HL-60 (cell line): ENCODE measurements around the gene MTO1.

Experiments used
- DNase-seq, 2 experiments: peaks; one replicate each; pipeline ENCODE4 v3.0.0-alpha.2; 2010 to 2020; ENCODE audit warnings: low read depth in 1 of 2, low spot score in 1 of 2
- H3K27ac ChIP-seq: fragments of 250-450 bp; sonication (Bioruptor Pico); replicated peaks from 2 replicates; pipeline ENCODE4 v1.5.1; 2020; ENCODE audit warnings: mild to moderate bottlenecking, moderate library complexity
- H3K27me3 ChIP-seq: fragments of 250-450 bp; sonication (Bioruptor Pico); 2 replicates; pipeline ENCODE4 v1.5.1; 2021; ENCODE audit warnings: mild to moderate bottlenecking, moderate library complexity; ENCODE audit not compliant: insufficient read depth, poor library complexity, severe bottlenecking
- H3K4me3 ChIP-seq: replicated peaks from 2 replicates; pipeline ENCODE4 v1.5.1; 2011; ENCODE audit warnings: mild to moderate bottlenecking, control low read depth, low read length; ENCODE audit not compliant: insufficient read depth
- CTCF ChIP-seq: IDR thresholded peaks from one replicate; pipeline ENCODE4 v1.5.1; 2011; ENCODE audit warnings: low read length, control low read depth, inconsistent platforms; ENCODE audit not compliant: insufficient read depth
- GABPA ChIP-seq: IDR thresholded peaks from 2 replicates; pipeline ENCODE4 v1.6.1; 2012; ENCODE audit warnings: low read depth
- POLR2AphosphoS5 ChIP-seq: IDR thresholded peaks from 2 replicates; pipeline ENCODE4 v1.6.1; 2012; ENCODE audit warnings: low read depth
- REST ChIP-seq: IDR thresholded peaks from 2 replicates; pipeline ENCODE4 v1.6.1; 2012; ENCODE audit warnings: low read depth; ENCODE audit not compliant: insufficient replicate concordance
- SPI1 ChIP-seq: IDR thresholded peaks from 2 replicates; pipeline ENCODE4 v1.6.1; 2012; ENCODE audit warnings: low read depth, mild to moderate bottlenecking, borderline replicate concordance

The MTO1 gene

GRCh38 chr6:73451223-73452106, 10.1 kb upstream of the MTO1 start:
- H3K27ac ChIP-seq: peak overlapping the region; percentile 94
- peak overlapping the region; percentile 49 for H3K4me3 ChIP-seq
- peak; percentile 77 for TF ChIP-seq SPI1
- TF ChIP-seq CTCF: no peak
- TF ChIP-seq POLR2AphosphoS5: peak; percentile 47
- TF ChIP-seq REST: no peak
- 0 out of 2 replicates have a peak, but pooled peaks have one; percentile 16 for TF ChIP-seq GABPA
- no peaks in the 10 kb centered on the region for H3K27me3 ChIP-seq
- DNase-seq: peak in 1 of 2 experiments; percentile 66

- peak; percentile 88 to 93 for DNase-seq
Measured at GRCh38 chr6:73452107-73452461, 9.5 kb upstream of the MTO1 start, which contains the start of gene CGAS. Gene CGAS (minus strand): TSS chr6:73452297. CDS start chr6:73452181, 116 bp downstream.

More at GRCh38 chr6:73452107-73452461, 9.5 kb upstream of the MTO1 start, which contains the start of gene CGAS:
- Histone ChIP-seq H3K27ac (peak within 1 kb of the TSS; percentile 94), H3K27me3 (no peaks in the 10 kb centered on the region), H3K4me3 (peak within 1 kb of the TSS; percentile 49)
- peak; percentile 72 for TF ChIP-seq REST
- no peak for TF ChIP-seq CTCF
- peak; percentile 83 for TF ChIP-seq SPI1
- TF ChIP-seq GABPA: 0 out of 2 replicates have a peak, but pooled peaks have one; percentile 29
- TF ChIP-seq POLR2AphosphoS5: peak; percentile 91
